Hepatocyte (in vitro differentiated cells): ENCODE measurements around the gene VCPKMT.

ENCODE experiments used
- CTCF ChIP-seq: fragments of 200-600 bp; sonication (generic); IDR thresholded peaks from 2 replicates; pipeline ENCODE4 v1.5.1; 2016; ENCODE audit warnings: antibody characterized with exemption, mild to moderate bottlenecking; ENCODE audit not compliant: poor library complexity
- EZH2 ChIP-seq: fragments of 200-600 bp; sonication (generic); IDR thresholded peaks from 2 replicates; pipeline ENCODE4 v1.6.1; 2016; ENCODE audit warnings: antibody characterized with exemption, mild to moderate bottlenecking, borderline replicate concordance
- EZH2phosphoT487 ChIP-seq: fragments of 200-600 bp; sonication (generic); IDR thresholded peaks from one replicate; pipeline ENCODE4 v1.6.1; 2018; ENCODE audit warnings: antibody characterized with exemption, mild to moderate bottlenecking, low read depth, moderate library complexity; ENCODE audit not compliant: unreplicated experiment, severe bottlenecking

GRCh38 chr14:50061664-50062437 is 54.5 kb downstream of the VCPKMT start:
- no peak for TF ChIP-seq EZH2
- no peak for TF ChIP-seq CTCF
- TF ChIP-seq EZH2phosphoT487 = no peak
